ENCODE data around the gene CDK6.

DNA sequence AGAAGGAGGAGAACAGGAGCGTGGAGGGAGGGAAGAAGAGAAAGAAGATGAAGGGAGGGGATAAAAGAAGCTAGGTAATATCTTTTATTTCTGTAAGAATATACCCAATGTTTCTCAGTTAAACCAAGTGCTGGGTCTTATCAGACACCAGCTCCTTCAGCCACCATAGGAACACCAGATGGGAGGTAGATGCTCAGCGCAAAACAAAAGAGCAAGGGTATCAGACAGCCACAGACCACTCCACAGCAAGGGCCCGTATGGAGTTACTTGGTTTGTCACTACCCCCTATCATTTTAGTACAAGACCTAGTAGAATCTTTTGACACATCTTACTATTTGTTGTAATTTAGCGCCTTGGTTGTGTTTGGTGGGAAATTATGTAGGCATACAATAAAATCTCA is 180.3 kb downstream of the CDK6 start:
- TF ChIP-seq YY1 (IDR thresholded peaks at IDR 0.05) (no peak), TAF1 (conservative IDR thresholded peaks at IDR 0.05) (no peak), EGR1 (IDR thresholded peaks at IDR 0.05; ENCODE audit: low read depth in 2 of 2) (no peak), JUND (IDR thresholded peaks at IDR 0.05) (no peak), RAD21 (IDR thresholded peaks at IDR 0.05) (no peak), SP1 (IDR thresholded peaks at IDR 0.05) (no peak), RXRA (IDR thresholded peaks at IDR 0.05) (no peak)
- TF ChIP-seq, protein P1, sequence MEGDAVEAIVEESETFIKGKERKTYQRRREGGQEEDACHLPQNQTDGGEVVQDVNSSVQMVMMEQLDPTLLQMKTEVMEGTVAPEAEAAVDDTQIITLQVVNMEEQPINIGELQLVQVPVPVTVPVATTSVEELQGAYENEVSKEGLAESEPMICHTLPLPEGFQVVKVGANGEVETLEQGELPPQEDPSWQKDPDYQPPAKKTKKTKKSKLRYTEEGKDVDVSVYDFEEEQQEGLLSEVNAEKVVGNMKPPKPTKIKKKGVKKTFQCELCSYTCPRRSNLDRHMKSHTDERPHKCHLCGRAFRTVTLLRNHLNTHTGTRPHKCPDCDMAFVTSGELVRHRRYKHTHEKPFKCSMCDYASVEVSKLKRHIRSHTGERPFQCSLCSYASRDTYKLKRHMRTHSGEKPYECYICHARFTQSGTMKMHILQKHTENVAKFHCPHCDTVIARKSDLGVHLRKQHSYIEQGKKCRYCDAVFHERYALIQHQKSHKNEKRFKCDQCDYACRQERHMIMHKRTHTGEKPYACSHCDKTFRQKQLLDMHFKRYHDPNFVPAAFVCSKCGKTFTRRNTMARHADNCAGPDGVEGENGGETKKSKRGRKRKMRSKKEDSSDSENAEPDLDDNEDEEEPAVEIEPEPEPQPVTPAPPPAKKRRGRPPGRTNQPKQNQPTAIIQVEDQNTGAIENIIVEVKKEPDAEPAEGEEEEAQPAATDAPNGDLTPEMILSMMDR (IDR thresholded peaks at IDR 0.05; ENCODE audit: low read depth, low read length, missing input control) = no peak
- TF ChIP-seq, protein P2, sequence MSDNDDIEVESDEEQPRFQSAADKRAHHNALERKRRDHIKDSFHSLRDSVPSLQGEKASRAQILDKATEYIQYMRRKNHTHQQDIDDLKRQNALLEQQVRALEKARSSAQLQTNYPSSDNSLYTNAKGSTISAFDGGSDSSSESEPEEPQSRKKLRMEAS (IDR thresholded peaks at IDR 0.05) = no peak

Data from liver (tissue), 3 donors.